SK-N-SH treated with all-trans-retinoic acid at 6 μM for 48 hours (cell line): Measurements from ENCODE around the gene CLCN7.

Experiments used
- ATAC-seq: fragments of 200-7000 bp; cut with Tn5 transposase; 3 replicates; pipeline ENCODE4 v1.9.1; 2020; ENCODE audit warnings: mild to moderate bottlenecking, moderate library complexity
- ARNTL ChIP-seq: fragments of 450-650 bp; formaldehyde crosslinking; IDR thresholded peaks from 2 replicates; pipeline ENCODE4 v1.5.0; 2020; ENCODE audit warnings: low read depth, mild to moderate bottlenecking, moderate library complexity, borderline replicate concordance
- BACH2 ChIP-seq: fragments of 250-450 bp; sonication (Bioruptor Pico); IDR thresholded peaks from 2 replicates; pipeline ENCODE4 v1.9.0; 2021; ENCODE audit warnings: mild to moderate bottlenecking, borderline replicate concordance
- CREB5 ChIP-seq: fragments of 250-450 bp; sonication (Bioruptor Pico); IDR thresholded peaks from 2 replicates; pipeline ENCODE4 v1.5.1; 2020; ENCODE audit warnings: low read depth, mild to moderate bottlenecking, moderate library complexity
- CSDC2 ChIP-seq: fragments of 250-450 bp; sonication (Bioruptor Pico); IDR thresholded peaks from 2 replicates; pipeline ENCODE4 v1.5.0; 2020; ENCODE audit warnings: mild to moderate bottlenecking, moderate library complexity
- CSRNP3 ChIP-seq: fragments of 250-450 bp; sonication (Bioruptor Pico); IDR thresholded peaks from 2 replicates; pipeline ENCODE4 v1.5.1; 2021; ENCODE audit warnings: mild to moderate bottlenecking, moderate library complexity
- ESRRG ChIP-seq: fragments of 250-450 bp; sonication (Bioruptor Pico); IDR thresholded peaks from 2 replicates; pipeline ENCODE4 v1.6.1; 2021; ENCODE audit warnings: mild to moderate bottlenecking
- GLIS3 ChIP-seq: fragments of 250-450 bp; sonication (Bioruptor Pico); IDR thresholded peaks from 2 replicates; pipeline ENCODE4 v1.5.0; 2020; ENCODE audit warnings: mild to moderate bottlenecking, moderate library complexity
- ISL1 ChIP-seq: fragments of 250-450 bp; sonication (Bioruptor Pico); IDR thresholded peaks from 2 replicates; pipeline ENCODE4 v2.1.2; 2022; ENCODE audit warnings: mild to moderate bottlenecking, moderate library complexity
- OSR1 ChIP-seq: fragments of 250-450 bp; sonication (Bioruptor Pico); IDR thresholded peaks from 2 replicates; pipeline ENCODE4 v1.8.0; 2022; ENCODE audit warnings: moderate library complexity, mild to moderate bottlenecking, inconsistent platforms
- PATZ1 ChIP-seq: fragments of 250-450 bp; sonication (Bioruptor Pico); IDR thresholded peaks from 2 replicates; pipeline ENCODE4 v1.8.0; 2020; ENCODE audit warnings: mild to moderate bottlenecking, moderate library complexity, borderline replicate concordance
- PPARA ChIP-seq: fragments of 250-450 bp; sonication (Bioruptor Pico); IDR thresholded peaks from 2 replicates; pipeline ENCODE4 v1.5.0; 2020; ENCODE audit warnings: mild to moderate bottlenecking, borderline replicate concordance
- SNAI2 ChIP-seq: fragments of 250-450 bp; sonication (Bioruptor Pico); IDR thresholded peaks from 2 replicates; pipeline ENCODE4 v1.5.0; 2020; ENCODE audit warnings: mild to moderate bottlenecking, moderate library complexity
- TCF4 ChIP-seq: fragments of 250-450 bp; sonication (Bioruptor Pico); IDR thresholded peaks from 2 replicates; pipeline ENCODE4 v1.8.0; 2021; ENCODE audit warnings: mild to moderate bottlenecking, moderate library complexity, borderline replicate concordance
- TOX ChIP-seq: fragments of 250-450 bp; sonication (Bioruptor Pico); IDR thresholded peaks from 2 replicates; pipeline ENCODE4 v1.8.0; 2021; ENCODE audit warnings: mild to moderate bottlenecking, moderate library complexity, borderline replicate concordance
- TSHZ2 ChIP-seq: fragments of 250-450 bp; sonication (Bioruptor Pico); IDR thresholded peaks from 2 replicates; pipeline ENCODE4 v1.5.0; 2020; ENCODE audit warnings: mild to moderate bottlenecking, moderate library complexity
- ZC3H10 ChIP-seq: fragments of 250-450 bp; sonication (Bioruptor Pico); IDR thresholded peaks from 2 replicates; pipeline ENCODE4 v1.5.1; 2021; ENCODE audit warnings: mild to moderate bottlenecking, moderate library complexity
- ZFP30 ChIP-seq: fragments of 450-650 bp; formaldehyde crosslinking; IDR thresholded peaks from 2 replicates; pipeline ENCODE4 v1.5.0; 2022; ENCODE audit warnings: mild to moderate bottlenecking, moderate library complexity
- ZNF70 ChIP-seq: fragments of 450-650 bp; formaldehyde crosslinking; IDR thresholded peaks from 2 replicates; pipeline ENCODE4 v1.5.0; 2020; ENCODE audit warnings: mild to moderate bottlenecking, moderate library complexity
- ZNF8 ChIP-seq: fragments of 450-650 bp; formaldehyde crosslinking; IDR thresholded peaks from 2 replicates; pipeline ENCODE4 v1.5.0; 2020; ENCODE audit warnings: mild to moderate bottlenecking, moderate library complexity

The CLCN7 gene

GRCh38 chr16:1474796-1475551 lies at the start of gene CLCN7:
CLCN7 (minus strand) TSS chr16:1475028; CDS start chr16:1474974, 54 bp downstream.
- ATAC-seq = peak; percentile 87
- TF ChIP-seq TSHZ2 (CRISPR knock-in tag) (0 out of 2 replicates have a peak, but pooled peaks have one; percentile 22), GLIS3 (CRISPR knock-in tag) (no peak; the same call in 1 of the 2 replicates), ARNTL (CRISPR knock-in tag) (peak; percentile 92)
- TF ChIP-seq, all 23 proteins: peak for 2

- no peak for ATAC-seq
- no peak for TF ChIP-seq SNAI2 (CRISPR knock-in tag)
- TF ChIP-seq ESRRG (CRISPR knock-in tag) = no peak
- TF ChIP-seq ZNF70 (CRISPR knock-in tag) = no peak
- TF ChIP-seq ISL1 (CRISPR knock-in tag) = no peak
- no peak for TF ChIP-seq TOX (CRISPR knock-in tag)
- TF ChIP-seq OSR1 (CRISPR knock-in tag) = no peak
- TF ChIP-seq CREB5 (CRISPR knock-in tag) = no peak
- TF ChIP-seq TSHZ2 (CRISPR knock-in tag) = no peak
- no peak for TF ChIP-seq BACH2 (CRISPR knock-in tag)
- no peak for TF ChIP-seq CSDC2 (CRISPR knock-in tag)
- TF ChIP-seq TCF4 (CRISPR knock-in tag) = no peak
- TF ChIP-seq ZNF8 = no peak
- TF ChIP-seq, all 23 proteins: peak for 0
These were observed 49.5 kb upstream of the CLCN7 start for GRCh38 chr16:1524366-1524765.

GRCh38 chr16:1523581-1524245 lies 48.9 kb upstream of the CLCN7 start:
- no peak for ATAC-seq
- no peak for TF ChIP-seq TOX (CRISPR knock-in tag)
- TF ChIP-seq BACH2 (CRISPR knock-in tag) = no peak
- TF ChIP-seq CSRNP3 (CRISPR knock-in tag) = no peak
- TF ChIP-seq GLIS3 (CRISPR knock-in tag) = no peak
- TF ChIP-seq SNAI2 (CRISPR knock-in tag) = no peak
- no peak for TF ChIP-seq ARNTL (CRISPR knock-in tag)
- TF ChIP-seq ZFP30 (CRISPR knock-in tag) = no peak
- no peak for TF ChIP-seq CSDC2 (CRISPR knock-in tag)
- TF ChIP-seq ISL1 (CRISPR knock-in tag) = no peak
- TF ChIP-seq ZC3H10 (CRISPR knock-in tag) = no peak
- no peak for TF ChIP-seq PPARA
- no peak for TF ChIP-seq ESRRG (CRISPR knock-in tag)
- TF ChIP-seq PATZ1 = no peak
